Activated T-helper 1 cell treated with anti-CD3 and anti-CD28 coated beads, Interleukin-12 subunit alpha, Interleukin-12 subunit beta, Interleukin-2, Interleukin-4 antibody, amounts not matched to agents 30 ng/mL and 10 ng/mL and 1 ng/mL, durations not matched to agents 14 hours and 24 hours and 36 hours (primary cell): ENCODE data around the gene CCDC150. TPM values are rescaled to one million over a fixed set of nuclear protein-coding genes. Genes with fewer than 3 reads are reported as not detected.
"Not testable (repeated sequence)": the region's sequence is repeated elsewhere in the genome, so short reads cannot be mapped to it uniquely, and the experiment has no call there.

Source experiments
- DNase-seq: peaks from one replicate; pipeline ENCODE4 v3.0.0; 2021; ENCODE audit warnings: low spot score
- H3K27ac Mint-ChIP-seq: one replicate; pipeline ENCODE4 v1.8.0; 2021; ENCODE audit warnings: mild to moderate bottlenecking, mixed read lengths
- H3K27me3 Mint-ChIP-seq: one replicate; pipeline ENCODE4 v1.8.0; 2022; ENCODE audit warnings: mild to moderate bottlenecking, moderate library complexity, mixed read lengths; ENCODE audit not compliant: insufficient read depth
- H3K36me3 Mint-ChIP-seq: one replicate; pipeline ENCODE4 v1.8.0; 2021; ENCODE audit warnings: low read depth, mixed read lengths
- H3K4me1 Mint-ChIP-seq: one replicate; pipeline ENCODE4 v1.8.0; 2021; ENCODE audit warnings: low read depth, mixed read lengths
- H3K4me3 Mint-ChIP-seq: one replicate; pipeline ENCODE4 v1.8.0; 2021; ENCODE audit warnings: mild to moderate bottlenecking, moderate library complexity, mixed read lengths
- H3K9me3 Mint-ChIP-seq: one replicate; pipeline ENCODE4 v1.8.0; 2021; ENCODE audit warnings: mixed read lengths
- intact Hi-C: fragments of 100-400 bp; cut with micrococcal nuclease; formaldehyde crosslinking; loops from one replicate; pipeline ENCODE4 v1.15.1; 2024
- total RNA-seq: library from RNA; stranded (reverse); gene quantifications from 2 replicates; pipeline ENCODE4 v1.2.3, GENCODE V29; 2022

The CCDC150 gene
- total RNA-seq, 1 donor from 2014 or later, result 19.6 TPM

DNA sequence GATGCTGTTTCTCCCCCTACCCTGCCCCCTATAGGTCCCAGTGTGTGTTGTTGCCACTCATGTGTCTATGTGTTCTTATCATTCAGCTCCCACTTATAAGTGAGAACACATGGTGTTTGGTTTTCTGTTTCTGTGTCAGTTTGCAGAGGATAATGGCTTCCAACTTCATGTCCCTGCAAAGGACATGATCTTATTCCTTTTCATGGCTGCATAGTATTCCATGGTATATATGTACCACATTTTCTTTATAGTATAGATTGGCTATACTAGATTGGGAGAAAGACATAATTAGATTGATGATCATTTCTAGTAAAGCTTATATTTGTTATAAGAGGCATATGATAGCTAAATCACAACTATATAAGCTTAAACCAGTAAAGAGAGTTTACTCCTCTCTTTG is 97.1 kb downstream of the CCDC150 start:
- H3K27ac Mint-ChIP-seq, H3K4me1 Mint-ChIP-seq, H3K4me3 Mint-ChIP-seq, H3K27me3 Mint-ChIP-seq, intact Hi-C loops, DNase-seq: not testable (repeated sequence)
- peaks cover 56% of the 10 kb centered on the region for H3K9me3 Mint-ChIP-seq
- peaks cover 51% of the 10 kb centered on the region for H3K36me3 Mint-ChIP-seq

DNA sequence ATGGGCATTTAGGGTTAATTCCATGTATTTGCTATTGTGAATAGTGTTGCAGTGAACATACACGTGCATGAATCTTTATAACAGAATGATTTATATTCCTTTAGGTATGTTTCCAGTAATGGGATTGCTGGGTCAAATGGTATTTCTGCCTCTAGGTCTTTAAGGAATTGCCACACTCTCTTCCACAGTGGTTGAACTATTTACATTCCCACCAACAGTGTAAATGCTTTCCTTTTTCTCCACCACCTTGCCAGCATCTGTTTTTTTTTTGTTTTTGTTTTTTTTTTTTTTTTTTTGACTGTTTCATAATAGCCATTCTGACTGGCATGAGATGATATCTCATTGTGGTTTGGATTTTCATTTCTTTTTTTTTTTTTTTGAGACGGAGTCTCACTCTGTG is 97.5 kb downstream of the CCDC150 start:
- Mint-ChIP-seq H3K27ac (no peak overlapping the region), H3K9me3 (peaks cover 59% of the 10 kb centered on the region), H3K4me3 (no peak overlapping the region), H3K27me3 (no peaks in the 10 kb centered on the region), H3K36me3 (peaks cover 51% of the 10 kb centered on the region), H3K4me1 (no peaks in the 10 kb centered on the region)
- DNase-seq, result no peak
- intact Hi-C loops, result no loop called here

DNA sequence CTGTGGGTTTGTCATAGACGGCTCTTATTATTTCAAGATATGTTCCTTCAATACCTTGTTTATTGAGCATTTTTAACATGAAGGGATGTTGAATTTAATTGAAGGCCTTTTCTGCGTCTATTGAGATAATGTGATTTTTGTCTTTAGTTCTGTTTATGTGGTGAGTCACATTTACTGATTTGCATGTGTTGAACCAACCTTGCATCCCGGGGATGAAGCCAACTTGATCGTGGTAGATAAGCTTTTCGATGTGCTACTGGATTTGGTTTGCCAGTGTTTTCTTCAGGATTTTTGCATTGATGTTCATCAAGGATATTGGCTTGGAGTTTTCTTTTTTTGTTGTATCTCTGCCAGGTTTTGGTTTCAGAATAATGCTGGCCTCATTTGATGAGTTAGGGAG is 99.5 kb downstream of the CCDC150 start:
- Mint-ChIP-seq H3K9me3 (peaks cover 57% of the 10 kb centered on the region), H3K27me3 (no peaks in the 10 kb centered on the region), H3K4me1 (no peaks in the 10 kb centered on the region), H3K27ac (no peak overlapping the region), H3K36me3 (peaks cover 42% of the 10 kb centered on the region), H3K4me3 (no peak overlapping the region)
- DNase-seq, result no peak
- intact Hi-C loops, result no loop called here

DNA sequence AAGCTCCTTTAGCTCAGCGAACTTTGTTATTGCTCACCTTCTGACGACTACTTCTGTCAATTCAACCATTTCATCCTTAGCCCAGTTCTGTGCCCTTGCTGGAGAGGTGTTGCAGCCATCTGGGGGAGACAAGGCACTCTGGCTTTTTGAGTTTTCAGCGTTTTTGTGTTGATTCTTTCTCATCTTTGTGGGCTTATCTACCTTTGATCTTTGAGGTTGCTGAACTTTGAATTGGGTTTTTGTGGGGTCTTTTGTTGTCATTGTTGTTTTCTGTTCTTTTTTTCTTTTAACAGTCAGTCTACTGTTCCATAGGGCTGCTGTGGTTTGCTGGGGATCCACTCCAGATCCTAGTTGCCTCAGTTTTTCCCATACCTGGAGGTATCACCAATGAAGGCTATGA is 102.7 kb downstream of the CCDC150 start:
- H3K27ac Mint-ChIP-seq, result no peak overlapping the region

DNA sequence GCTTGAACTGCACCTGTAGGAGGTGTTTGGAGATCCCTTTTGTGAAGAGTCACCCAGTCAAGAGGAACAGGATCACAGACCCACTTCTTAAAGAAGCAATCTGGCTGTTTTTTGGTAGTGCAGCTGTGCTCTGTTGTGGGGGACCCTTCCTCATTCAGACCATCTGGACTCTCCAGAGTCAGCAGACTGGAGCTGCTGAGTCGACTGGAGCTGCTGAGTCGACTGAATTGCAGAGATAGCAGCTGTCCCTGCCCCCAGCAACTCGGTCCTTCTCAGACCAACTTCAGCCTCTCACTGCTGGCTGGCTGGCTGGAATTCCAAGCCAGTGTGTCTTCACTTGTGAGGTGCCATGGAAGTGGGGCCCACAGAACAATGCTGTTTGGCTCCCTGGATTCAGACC is 103.2 kb downstream of the CCDC150 start:
- Mint-ChIP-seq H3K4me1 (no peaks in the 10 kb centered on the region), H3K27me3 (no peaks in the 10 kb centered on the region), H3K9me3 (peaks cover 33% of the 10 kb centered on the region), H3K4me3 (no peak overlapping the region), H3K36me3 (peaks cover 27% of the 10 kb centered on the region), H3K27ac (no peak overlapping the region)
- no peak for DNase-seq
- intact Hi-C loops, result no loop called here

More for the DNA sequence above, 102.7 kb downstream of the CCDC150 start:
- Mint-ChIP-seq H3K36me3 (peaks cover 27% of the 10 kb centered on the region), H3K9me3 (peaks cover 34% of the 10 kb centered on the region), H3K4me1 (no peaks in the 10 kb centered on the region), H3K4me3 (no peak overlapping the region), H3K27me3 (no peaks in the 10 kb centered on the region)
- DNase-seq, result no peak
- intact Hi-C loops, result no loop called here

DNA sequence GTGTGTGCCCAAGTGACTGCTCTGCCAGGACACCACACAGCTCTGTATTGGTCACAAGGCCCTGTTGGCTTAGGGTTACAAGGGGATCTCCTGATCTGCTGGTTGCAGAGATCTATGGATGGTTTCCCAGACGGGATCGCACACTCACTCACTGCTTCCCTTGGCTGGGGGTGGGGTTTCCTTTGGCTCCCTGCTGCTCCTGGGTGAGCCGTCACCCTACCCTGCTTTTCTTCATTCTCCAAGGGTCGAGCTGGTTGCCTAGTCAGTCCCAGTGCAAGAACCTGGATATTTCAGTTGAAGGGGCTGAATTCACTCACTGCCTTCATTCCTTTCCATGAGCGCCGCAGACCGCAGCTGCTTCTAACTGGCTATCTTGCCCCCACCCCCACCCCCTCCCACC is 103.7 kb downstream of the CCDC150 start:
- Mint-ChIP-seq H3K4me1 (peaks cover 2% of the 10 kb centered on the region), H3K4me3 (no peak overlapping the region), H3K27ac (no peak overlapping the region), H3K36me3 (peaks cover 22% of the 10 kb centered on the region), H3K27me3 (no peaks in the 10 kb centered on the region), H3K9me3 (peaks cover 28% of the 10 kb centered on the region)
- intact Hi-C loops, result no loop called here
- DNase-seq, result no peak

DNA sequence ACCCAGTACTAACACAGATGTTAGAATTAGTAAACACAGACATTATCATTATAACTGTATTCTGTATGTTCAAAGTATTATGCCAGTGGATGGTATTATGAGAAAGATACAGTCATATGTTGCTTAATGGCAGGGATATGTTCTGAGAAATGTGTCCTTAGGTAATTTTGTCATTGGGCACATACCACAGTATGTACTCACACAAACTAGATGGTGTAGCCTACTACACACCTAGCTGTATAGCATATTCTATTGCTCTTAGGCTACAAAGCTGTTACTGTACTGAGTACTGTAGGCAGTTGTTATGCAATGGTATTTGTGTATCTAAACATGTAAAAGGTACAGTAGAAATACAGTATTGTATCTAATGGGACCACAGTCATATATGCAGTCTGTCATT is 106.2 kb downstream of the CCDC150 start:
- H3K9me3 Mint-ChIP-seq, result peaks cover 6% of the 10 kb centered on the region
- no peak overlapping the region for H3K4me3 Mint-ChIP-seq

DNA sequence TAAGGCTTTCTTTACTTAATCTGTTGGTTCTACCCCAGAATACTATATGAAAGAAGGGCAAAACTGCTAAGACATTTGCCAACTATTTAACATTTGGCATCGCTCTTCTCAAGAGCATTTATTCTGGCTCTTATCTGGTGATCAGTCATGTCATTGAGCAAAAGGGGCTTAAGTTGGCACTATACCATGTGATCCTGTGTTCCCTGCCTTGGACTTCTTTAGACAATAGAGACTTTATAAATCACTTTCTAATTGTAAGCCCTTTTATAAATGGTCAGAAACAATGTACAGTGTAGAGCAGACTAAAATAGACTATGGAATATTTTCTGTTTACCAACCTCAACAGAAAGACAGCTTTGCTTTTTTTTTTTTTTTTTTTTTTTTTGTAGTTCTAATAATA is 107.9 kb downstream of the CCDC150 start:
- Mint-ChIP-seq H3K36me3 (peaks cover 6% of the 10 kb centered on the region), H3K27me3 (no peaks in the 10 kb centered on the region), H3K27ac (no peak overlapping the region), H3K4me3 (no peak overlapping the region), H3K9me3 (no peaks in the 10 kb centered on the region), H3K4me1 (peaks cover 23% of the 10 kb centered on the region)
- intact Hi-C loops, result no loop called here
- DNase-seq, result no peak

More for the DNA sequence above, 106.2 kb downstream of the CCDC150 start:
- Mint-ChIP-seq H3K4me1 (peaks cover 14% of the 10 kb centered on the region), H3K36me3 (peaks cover 10% of the 10 kb centered on the region), H3K27me3 (no peaks in the 10 kb centered on the region), H3K27ac (no peak overlapping the region)
- intact Hi-C loops, result no loop called here
- no peak for DNase-seq

DNA sequence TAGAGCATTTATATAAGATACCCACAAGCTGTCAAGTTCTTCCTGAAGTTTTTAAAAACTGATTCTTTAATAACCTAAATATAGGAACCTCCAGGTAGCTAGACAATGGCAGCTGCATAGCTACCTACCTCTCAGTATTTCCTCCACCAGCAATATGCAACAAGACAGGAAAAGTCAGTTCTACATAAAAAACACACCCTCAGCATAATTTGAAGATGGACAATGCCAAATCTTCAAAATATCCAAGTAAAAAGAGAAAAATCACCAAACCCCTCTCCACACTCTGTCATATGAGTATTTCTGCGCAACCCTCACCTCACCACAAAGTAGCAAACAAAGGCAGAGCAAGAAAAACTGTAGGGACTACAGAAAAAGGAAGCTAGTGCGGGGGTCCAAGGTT is 108.6 kb downstream of the CCDC150 start:
- Mint-ChIP-seq H3K27ac (no peak overlapping the region), H3K9me3 (no peaks in the 10 kb centered on the region), H3K36me3 (peaks cover 6% of the 10 kb centered on the region), H3K4me1 (peaks cover 23% of the 10 kb centered on the region), H3K4me3 (no peak overlapping the region), H3K27me3 (no peaks in the 10 kb centered on the region)
- DNase-seq, result no peak
- intact Hi-C loops, result no loop called here

DNA sequence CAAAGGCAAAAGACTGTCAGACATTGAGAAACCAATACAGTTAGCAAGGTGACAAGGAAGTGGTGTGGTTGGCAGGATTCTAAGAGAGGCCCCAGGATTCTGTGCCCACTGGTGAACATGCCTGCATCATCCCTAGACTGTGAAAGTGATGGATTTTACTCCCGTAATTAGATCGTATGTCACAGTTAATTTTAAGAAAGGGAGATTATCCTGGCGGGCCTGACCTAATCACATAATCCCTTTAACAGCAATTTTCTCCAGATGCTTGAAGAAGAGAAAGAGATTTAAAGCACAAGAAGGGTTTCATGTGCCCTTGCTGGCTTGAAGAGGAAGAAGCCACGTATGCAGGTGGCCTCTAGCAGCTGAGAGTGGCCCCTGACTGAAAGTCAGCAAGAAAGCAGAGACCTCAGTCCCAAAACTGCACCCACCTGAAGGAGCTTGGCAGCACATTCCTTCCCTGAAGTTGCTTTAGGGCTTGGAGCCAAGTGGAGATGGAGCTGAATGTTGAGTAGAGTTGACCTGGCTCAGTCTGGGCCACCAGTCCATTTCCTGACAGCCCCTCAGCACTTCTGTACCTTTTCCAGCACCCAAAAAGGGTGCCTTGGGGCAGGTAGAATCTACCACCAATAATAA is 110.9 kb downstream of the CCDC150 start:
- DNase-seq, result no peak
- intact Hi-C loops, result loop anchor here (10.0 kb wide), 1 partner anchor 216 kb away; no protein-coding TSS in a partner anchor
- Mint-ChIP-seq H3K36me3 (peaks cover 13% of the 10 kb centered on the region), H3K27me3 (no peaks in the 10 kb centered on the region), H3K4me3 (no peak overlapping the region), H3K9me3 (peaks cover 19% of the 10 kb centered on the region), H3K4me1 (peaks cover 23% of the 10 kb centered on the region), H3K27ac (no peak overlapping the region)

DNA sequence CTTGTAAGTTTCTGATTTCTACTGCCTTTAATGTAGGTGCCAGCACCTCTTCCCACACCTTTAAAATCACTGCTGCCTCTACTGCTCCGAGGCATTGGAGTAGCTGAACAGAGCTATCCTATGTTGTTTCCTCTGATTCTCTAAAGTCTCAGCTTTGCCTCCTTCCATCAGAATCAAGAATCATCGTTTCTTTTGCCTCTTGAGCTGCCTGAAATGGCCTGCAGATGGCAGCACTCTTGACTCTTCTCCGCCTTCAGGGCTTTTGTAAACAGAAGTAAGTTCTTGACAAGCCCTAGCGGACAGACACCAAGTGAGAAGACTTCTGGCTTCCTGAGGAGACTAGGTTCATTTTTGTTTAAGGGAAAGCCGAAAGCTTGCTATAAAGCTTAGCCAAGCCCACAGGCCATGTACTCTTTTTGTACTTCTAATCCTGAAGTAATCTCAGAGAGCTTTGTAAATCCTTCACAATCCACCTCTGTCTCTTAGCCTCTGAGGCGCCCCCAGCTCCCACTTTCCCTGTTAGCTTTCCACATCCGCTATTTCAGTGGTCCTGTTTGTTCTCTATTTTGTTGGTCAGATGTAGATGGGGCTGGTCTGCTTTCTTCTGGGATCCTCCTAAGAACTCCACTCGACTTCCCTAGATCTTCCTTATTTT is 111.6 kb downstream of the CCDC150 start:
- peaks cover 23% of the 10 kb centered on the region for H3K4me1 Mint-ChIP-seq
- peak; percentile 54 for DNase-seq
- no peaks in the 10 kb centered on the region for H3K27me3 Mint-ChIP-seq
- no peak overlapping the region for H3K27ac Mint-ChIP-seq
- H3K9me3 Mint-ChIP-seq, result peaks cover 26% of the 10 kb centered on the region
- intact Hi-C loops, result loop anchor here (10.0 kb wide), 1 partner anchor 216 kb away; no protein-coding TSS in a partner anchor
- H3K4me3 Mint-ChIP-seq, result no peak overlapping the region
- peaks cover 20% of the 10 kb centered on the region for H3K36me3 Mint-ChIP-seq

DNA sequence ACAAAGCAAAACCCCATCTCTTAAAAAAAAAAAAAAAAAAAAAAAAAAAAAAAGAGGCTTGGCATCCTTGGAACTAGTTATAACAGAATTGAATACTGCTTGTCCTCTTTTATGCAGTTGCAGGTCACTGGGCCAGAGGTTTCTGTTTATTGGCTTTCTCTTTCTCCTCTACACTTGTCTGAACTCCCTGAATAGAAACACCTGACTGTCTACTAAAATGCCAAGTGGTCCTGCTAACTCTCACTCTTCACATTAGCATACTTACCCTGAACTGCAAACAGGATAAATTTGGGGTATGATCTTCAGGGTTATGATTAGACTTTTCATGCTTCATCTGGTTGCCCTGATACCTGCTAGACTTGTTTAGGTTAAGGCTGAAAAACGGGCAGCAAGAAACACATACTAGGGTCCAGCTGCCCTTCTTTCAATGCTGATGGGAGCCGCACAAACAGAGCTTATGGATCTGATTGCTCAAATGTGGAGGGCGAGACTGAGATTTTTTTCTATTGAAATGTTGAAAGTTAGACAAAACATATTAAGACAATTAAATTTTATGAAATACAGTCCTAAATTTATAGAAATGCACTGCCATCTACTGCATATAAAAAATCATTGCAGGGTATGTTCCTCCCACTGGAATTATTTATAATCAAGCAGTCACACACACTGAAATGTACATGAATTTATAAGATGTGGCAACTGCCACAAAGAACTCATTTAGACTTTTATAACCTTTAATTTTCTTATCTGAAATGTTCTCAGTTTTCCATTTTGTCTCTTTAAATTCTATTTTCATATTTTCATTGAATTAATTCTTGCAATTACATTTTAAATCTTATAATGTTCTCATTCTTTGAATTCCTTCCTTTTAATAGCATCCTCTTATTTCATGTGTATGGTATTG is 119.2 kb downstream of the CCDC150 start:
- Mint-ChIP-seq H3K27ac (no peak overlapping the region), H3K36me3 (peaks cover 27% of the 10 kb centered on the region), H3K27me3 (no peaks in the 10 kb centered on the region), H3K9me3 (peaks cover 31% of the 10 kb centered on the region), H3K4me3 (no peak overlapping the region), H3K4me1 (no peaks in the 10 kb centered on the region)
- DNase-seq, result no peak
- intact Hi-C loops, result loop anchor here (10.0 kb wide), 1 partner anchor 224 kb away; no protein-coding TSS in a partner anchor

DNA sequence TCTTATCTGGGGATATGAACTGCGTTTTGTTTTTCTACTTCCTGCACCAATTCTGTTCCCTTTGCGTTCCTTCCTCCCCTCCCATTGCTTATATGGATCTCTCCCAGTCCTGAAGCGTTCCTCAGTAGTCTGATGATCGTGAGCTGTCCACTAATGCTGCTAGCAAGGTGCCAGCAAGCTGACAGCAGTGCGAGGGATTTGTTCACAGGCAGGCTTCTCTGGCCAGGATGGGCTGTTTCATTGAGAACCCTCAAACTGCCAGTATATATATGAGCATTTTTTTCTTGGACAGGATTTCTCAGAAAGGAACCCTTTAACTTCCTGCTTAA is 119.8 kb downstream of the CCDC150 start:
- Mint-ChIP-seq H3K36me3 (peaks cover 27% of the 10 kb centered on the region), H3K27me3 (no peaks in the 10 kb centered on the region), H3K27ac (no peak overlapping the region), H3K9me3 (peaks cover 25% of the 10 kb centered on the region), H3K4me3 (no peak overlapping the region), H3K4me1 (no peaks in the 10 kb centered on the region)
- DNase-seq, result no peak
- intact Hi-C loops, result loop anchor here (10.0 kb wide), 1 partner anchor 225 kb away; no protein-coding TSS in a partner anchor
